NT2/D1 (cell line): Measurements from ENCODE around the gene SLC36A2.

Experiments used
- DNase-seq: peaks from one replicate; pipeline ENCODE4 v3.0.0-alpha.2; 2011; ENCODE audit warnings: low read depth, low spot score
- H3K27me3 ChIP-seq: 2 replicates; pipeline ENCODE4 v1.6.0; 2011; ENCODE audit warnings: mild to moderate bottlenecking; ENCODE audit not compliant: insufficient read length, insufficient read depth
- H3K36me3 ChIP-seq: 2 replicates; pipeline ENCODE4 v1.6.1; 2011; ENCODE audit warnings: mild to moderate bottlenecking, low read length, mixed read lengths; ENCODE audit not compliant: insufficient read depth, insufficient read length
- H3K4me1 ChIP-seq: 2 replicates; pipeline ENCODE4 v1.5.1; 2011; ENCODE audit not compliant: insufficient read depth, insufficient read length
- H3K4me3 ChIP-seq: 2 replicates; pipeline ENCODE4 v1.5.1; 2011; ENCODE audit warnings: low read depth; ENCODE audit not compliant: insufficient read length
- H3K9ac ChIP-seq: 2 replicates; pipeline ENCODE4 v1.6.0; 2011; ENCODE audit warnings: low read depth; ENCODE audit not compliant: insufficient read length
- H3K9me3 ChIP-seq: 2 replicates; pipeline ENCODE4 v1.5.1; 2011; ENCODE audit warnings: mild to moderate bottlenecking, low read length; ENCODE audit not compliant: insufficient read depth
- SUZ12 ChIP-seq: IDR thresholded peaks from 2 replicates; pipeline ENCODE4 v1.6.1; 2011; ENCODE audit not compliant: insufficient read length, insufficient read depth; ENCODE audit errors: extremely low read depth
- YY1 ChIP-seq: IDR thresholded peaks from 2 replicates; pipeline ENCODE4 v1.6.1; 2011; ENCODE audit not compliant: insufficient read length, insufficient read depth
- ZNF274 ChIP-seq: IDR thresholded peaks from 2 replicates; pipeline ENCODE4 v1.6.1; 2011; ENCODE audit warnings: mild to moderate bottlenecking, low read depth, low read length

The SLC36A2 gene

DNA sequence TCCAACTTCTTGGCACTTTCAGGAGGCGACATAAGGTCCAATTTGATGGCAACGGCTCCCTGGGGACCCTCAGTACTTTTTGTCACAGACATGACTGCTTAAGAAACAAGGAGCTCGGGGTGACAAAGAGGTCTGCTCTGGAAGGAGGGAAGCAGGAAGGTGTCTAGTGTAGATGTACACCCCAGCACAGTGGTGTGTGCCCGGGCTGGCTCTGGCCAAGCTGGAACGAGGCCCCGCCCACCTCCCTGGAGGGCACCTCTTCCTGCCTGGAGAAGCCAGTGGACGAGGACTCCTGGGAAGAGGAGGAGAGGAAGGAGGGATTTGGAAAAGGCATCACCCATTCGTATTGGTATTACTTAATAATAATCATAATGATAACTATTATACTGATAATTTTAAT is at the start of gene SLC36A2:
Gene SLC36A2, minus strand, starts transcription at position 191 of the 400 bp plus-strand sequence. Its CDS starts 99 bp downstream, at position 92.
- Histone ChIP-seq H3K4me3 (no peak within 1 kb of the TSS), H3K27me3 (peaks cover 18% of the 10 kb centered on the region), H3K9me3 (no peaks in the 10 kb centered on the region), H3K36me3 (no peaks in the 10 kb centered on the region), H3K4me1 (peaks cover 7% of the 10 kb centered on the region), H3K9ac (no peak within 1 kb of the TSS)
- TF ChIP-seq SUZ12 = no peak
- TF ChIP-seq ZNF274 = no peak
- TF ChIP-seq YY1 = no peak
- DNase-seq = no peak

DNA sequence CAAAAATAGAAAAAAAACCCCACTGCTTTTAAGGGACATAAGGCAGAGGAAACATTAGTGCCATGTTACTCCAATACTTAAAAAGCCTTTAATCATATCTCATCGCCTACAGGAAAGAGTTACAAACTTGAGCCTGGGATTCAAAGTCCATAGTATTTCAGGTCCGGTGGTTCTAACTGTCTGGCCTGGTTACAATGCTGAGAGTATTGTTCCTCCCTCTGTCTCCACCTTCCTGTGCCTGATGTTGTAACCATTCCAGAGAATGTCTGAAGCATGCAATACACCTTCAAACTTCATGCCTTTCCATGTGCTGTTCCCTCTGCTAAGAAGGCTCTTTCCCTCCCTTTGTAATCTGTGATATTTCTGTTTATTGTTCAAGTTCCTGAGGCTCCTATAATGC is 41.6 kb upstream of the SLC36A2 start:
- no peak overlapping the region for H3K9ac ChIP-seq

DNA sequence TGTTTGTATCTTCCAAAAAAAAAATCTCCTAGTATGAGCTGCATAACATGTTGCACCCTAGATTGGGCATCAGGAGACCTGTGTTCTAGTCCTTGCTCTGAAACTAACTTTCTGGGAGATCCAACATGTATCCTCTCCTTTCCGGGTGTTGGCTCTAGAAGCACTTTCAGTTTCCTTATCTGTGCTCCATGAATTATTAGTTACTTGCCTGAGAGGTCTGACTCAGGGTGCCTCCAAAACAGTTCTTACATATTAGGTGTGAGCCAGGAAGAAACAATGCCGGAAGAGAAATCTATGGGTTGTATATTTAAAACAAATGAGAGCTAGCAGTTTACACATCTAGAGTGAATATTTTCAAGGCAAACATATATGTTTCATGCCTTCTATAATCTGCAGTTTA is 36.7 kb upstream of the SLC36A2 start:
- no peak overlapping the region for H3K4me3 ChIP-seq
- H3K27me3 ChIP-seq = no peaks in the 10 kb centered on the region
- no peak for DNase-seq
- no peaks in the 10 kb centered on the region; the same call in 1 of the 2 replicates for H3K9me3 ChIP-seq
- H3K4me1 ChIP-seq = peaks cover 5% of the 10 kb centered on the region
- TF ChIP-seq SUZ12 (no peak), ZNF274 (no peak), YY1 (no peak)
- H3K9ac ChIP-seq = no peak overlapping the region
- H3K36me3 ChIP-seq = no peaks in the 10 kb centered on the region

More for the DNA sequence above, 41.6 kb upstream of the SLC36A2 start:
- Histone ChIP-seq H3K4me3 (no peak overlapping the region), H3K27me3 (no peaks in the 10 kb centered on the region), H3K36me3 (no peaks in the 10 kb centered on the region), H3K4me1 (peaks cover 5% of the 10 kb centered on the region), H3K9me3 (no peaks in the 10 kb centered on the region)
- no peak for TF ChIP-seq ZNF274
- no peak for TF ChIP-seq YY1
- TF ChIP-seq SUZ12 = no peak
- no peak for DNase-seq

- H3K9ac ChIP-seq = no peak overlapping the region
- DNase-seq = no peak
- H3K9me3 ChIP-seq = no peaks in the 10 kb centered on the region; the same call in 1 of the 2 replicates
- H3K36me3 ChIP-seq = no peaks in the 10 kb centered on the region
- H3K4me3 ChIP-seq = no peak overlapping the region
- peaks cover 5% of the 10 kb centered on the region for H3K4me1 ChIP-seq
- no peak for TF ChIP-seq SUZ12
- no peak for TF ChIP-seq ZNF274
- no peak for TF ChIP-seq YY1
- H3K27me3 ChIP-seq = no peaks in the 10 kb centered on the region
Observed at GRCh38 chr5:151383011-151383410, 35.7 kb upstream of the SLC36A2 start.

DNA sequence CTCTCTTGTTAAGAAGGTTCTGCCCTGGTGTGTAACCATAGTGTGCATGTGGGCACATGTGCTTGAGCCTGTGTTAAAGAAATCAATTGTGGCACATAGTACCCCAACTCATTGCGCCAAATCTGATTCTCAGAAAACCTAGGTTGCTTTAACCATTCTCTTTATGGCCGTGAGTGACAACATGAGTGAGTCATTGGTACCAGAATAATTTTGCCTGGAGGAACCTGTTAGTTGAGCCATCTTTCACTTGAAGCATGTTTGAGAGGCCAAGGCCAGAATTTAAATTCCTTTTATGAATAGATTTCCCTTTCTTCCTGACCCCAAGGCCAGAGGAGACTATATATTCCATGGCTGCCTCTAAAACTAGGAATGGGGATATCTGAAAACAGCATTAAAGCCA is 35.2 kb upstream of the SLC36A2 start:
- Histone ChIP-seq H3K9me3 (no peaks in the 10 kb centered on the region; the same call in 1 of the 2 replicates), H3K4me1 (peaks cover 5% of the 10 kb centered on the region), H3K4me3 (no peak overlapping the region), H3K27me3 (no peaks in the 10 kb centered on the region), H3K9ac (no peak overlapping the region), H3K36me3 (no peaks in the 10 kb centered on the region)
- TF ChIP-seq YY1 (no peak), ZNF274 (no peak), SUZ12 (no peak)
- DNase-seq = no peak

- no peaks in the 10 kb centered on the region for H3K27me3 ChIP-seq
- peaks cover under 1% of the 10 kb centered on the region for H3K4me1 ChIP-seq
- no peak for DNase-seq
- no peak overlapping the region for H3K4me3 ChIP-seq
- TF ChIP-seq ZNF274 (no peak), YY1 (no peak), SUZ12 (no peak)
- no peaks in the 10 kb centered on the region; the same call in 1 of the 2 replicates for H3K9me3 ChIP-seq
- H3K9ac ChIP-seq = no peak overlapping the region
- H3K36me3 ChIP-seq = no peaks in the 10 kb centered on the region
Observed at GRCh38 chr5:151381899-151382298, 34.5 kb upstream of the SLC36A2 start.

DNA sequence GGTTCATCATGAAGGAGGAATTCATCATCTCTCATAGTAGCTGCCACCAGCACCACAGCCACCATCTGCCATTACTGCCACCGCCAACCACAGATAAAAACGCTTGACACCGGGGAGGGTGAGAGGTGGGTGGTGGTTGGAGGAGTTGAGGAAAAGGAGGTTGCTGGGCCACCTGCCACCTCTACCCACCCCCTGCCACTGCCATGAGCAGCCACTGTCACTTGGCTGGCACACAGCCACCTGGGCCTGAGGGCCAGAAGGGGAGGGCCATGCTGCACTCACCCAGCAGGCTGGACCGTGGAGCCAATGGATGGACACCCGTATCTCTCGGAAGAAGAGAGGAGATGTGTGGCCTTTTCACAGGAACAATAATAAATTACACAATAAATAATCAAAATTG is 31.3 kb upstream of the SLC36A2 start:
- H3K4me1 ChIP-seq = no peaks in the 10 kb centered on the region
- H3K9me3 ChIP-seq = no peaks in the 10 kb centered on the region; the same call in 1 of the 2 replicates
- no peak overlapping the region for H3K4me3 ChIP-seq
- TF ChIP-seq SUZ12 (no peak), YY1 (no peak), ZNF274 (no peak)
- no peak for DNase-seq
- no peak overlapping the region for H3K9ac ChIP-seq
- no peaks in the 10 kb centered on the region for H3K27me3 ChIP-seq
- no peaks in the 10 kb centered on the region for H3K36me3 ChIP-seq
